ENCODE measurements around the gene CDH6.

The CDH6 gene

GRCh38 chr5:31329715-31330114 lies 136.2 kb downstream of the CDH6 start:
- TF ChIP-seq CTCF (conservative IDR thresholded peaks at IDR 0.05; ENCODE audit: low read length) = 0 out of 2 replicates have a peak, but pooled peaks have one; percentile 9
- H3K4me3 ChIP-seq (ENCODE audit: low read length) = no peak overlapping the region
- DNase-seq (ENCODE audit: low read depth) = no peak

- no peak for TF ChIP-seq CTCF (conservative IDR thresholded peaks at IDR 0.05; ENCODE audit: low read length)
- no peak overlapping the region for H3K4me3 ChIP-seq (ENCODE audit: low read length)
- no peak for DNase-seq (ENCODE audit: low read depth)
These were observed 138.7 kb downstream of the CDH6 start for GRCh38 chr5:31332160-31332559.

- no peak overlapping the region for H3K4me3 ChIP-seq (ENCODE audit: low read length)
- no peak for DNase-seq (ENCODE audit: low read depth)
- no peak for TF ChIP-seq CTCF (conservative IDR thresholded peaks at IDR 0.05; ENCODE audit: low read length)
These were observed 140.0 kb downstream of the CDH6 start for GRCh38 chr5:31333475-31333874.

- peak; percentile 72 for DNase-seq (ENCODE audit: low read depth)
- H3K4me3 ChIP-seq (ENCODE audit: low read length) = no peak overlapping the region
- TF ChIP-seq CTCF (conservative IDR thresholded peaks at IDR 0.05; ENCODE audit: low read length) = no peak
These were observed 140.8 kb downstream of the CDH6 start for GRCh38 chr5:31334061-31334860.

GRCh38 chr5:31335456-31335855 lies 142.0 kb downstream of the CDH6 start:
- no peak for DNase-seq (ENCODE audit: low read depth)
- TF ChIP-seq CTCF (conservative IDR thresholded peaks at IDR 0.05; ENCODE audit: low read length) = no peak
- H3K4me3 ChIP-seq (ENCODE audit: low read length) = no peak overlapping the region

- TF ChIP-seq CTCF (conservative IDR thresholded peaks at IDR 0.05; ENCODE audit: low read length) = no peak
- no peak overlapping the region for H3K4me3 ChIP-seq (ENCODE audit: low read length)
- DNase-seq (ENCODE audit: low read depth) = no peak
These were observed 150.5 kb downstream of the CDH6 start for GRCh38 chr5:31343946-31344345.

- TF ChIP-seq CTCF (conservative IDR thresholded peaks at IDR 0.05; ENCODE audit: low read length) = no peak
- DNase-seq (ENCODE audit: low read depth) = no peak
These were observed 153.5 kb downstream of the CDH6 start for GRCh38 chr5:31346896-31347551.

More at GRCh38 chr5:31346896-31347551, 153.5 kb downstream of the CDH6 start:
- H3K4me3 ChIP-seq (ENCODE audit: low read length) = no peak overlapping the region
